Thyroid gland (tissue), 4 donors: ENCODE results near the gene NRSN2.

ENCODE experiments used
- CTCF ChIP-seq, 6 experiments: fragments of 200-600 bp in 3 of 6; fragments of 450-650 bp in 3 of 6; sonication (generic) in 3 of 6; IDR thresholded peaks; one replicate each; pipeline ENCODE4 v1.5.1; 2016 to 2019; ENCODE audit warnings: antibody characterized with exemption in 6 of 6, mild to moderate bottlenecking in 2 of 6, inconsistent platforms in 1 of 6, moderate library complexity in 1 of 6
- POLR2A ChIP-seq, 2 donors: fragments of 450-650 bp; IDR thresholded peaks; one replicate each; pipeline ENCODE4 v1.6.1; 2017; ENCODE audit warnings: antibody characterized with exemption in 2 of 2, mild to moderate bottlenecking in 2 of 2, moderate library complexity in 1 of 2

- TF ChIP-seq CTCF (IDR thresholded peaks at IDR 0.05) = no peak
- TF ChIP-seq POLR2A (IDR thresholded peaks at IDR 0.05) = no peak
Observed at GRCh38 chr20:400128-400453, 53.2 kb downstream of the NRSN2 start.
